Ammon's horn (tissue), 1 donor: ENCODE data around the gene PCGF5.

Experiments used
- DNase-seq: peaks from one replicate; pipeline ENCODE4 v3.0.0-alpha.2; 2016; ENCODE audit warnings: low spot score

The PCGF5 gene

DNA sequence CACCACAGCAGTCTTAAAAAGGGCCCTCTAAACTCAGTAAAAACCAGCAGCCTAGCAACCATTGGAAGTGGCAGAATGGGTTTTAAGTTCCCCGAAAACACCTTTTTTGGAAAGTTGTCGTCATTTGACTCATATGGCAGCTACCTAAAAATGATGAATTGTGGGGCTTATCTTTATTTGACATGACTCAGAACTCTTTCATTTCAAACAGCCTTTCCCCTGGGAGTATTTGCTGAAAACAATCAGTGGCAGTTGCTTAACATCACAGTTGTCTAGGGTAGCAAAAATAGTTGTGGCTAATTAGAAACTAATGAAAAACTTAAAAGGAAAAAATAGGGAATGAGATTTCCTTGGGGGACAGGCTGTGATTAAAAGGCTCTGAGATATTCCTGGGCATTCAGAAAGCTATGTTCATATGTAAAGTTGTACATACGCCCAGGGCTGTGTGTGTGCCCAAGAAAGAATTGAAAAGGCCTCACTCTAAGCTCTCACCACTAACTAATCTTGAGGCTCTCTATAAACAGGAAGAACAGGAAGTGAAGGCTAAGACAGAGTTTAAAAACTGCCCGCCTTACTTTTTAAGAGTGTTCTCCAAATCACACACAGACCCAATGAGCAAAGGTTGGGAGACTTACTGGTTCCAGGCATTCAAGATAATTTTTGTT lies 108.0 kb downstream of the PCGF5 start:
- DNase-seq = no peak
